Hematopoietic multipotent progenitor cell treated with erythropoietin and hydrocortisone succinate and interleukin-3 and kit ligand, for 6 days (in vitro differentiated cells): ENCODE data around the gene PRKAA2.

Experiments used
- DNase-seq: peaks from one replicate; pipeline ENCODE4 v3.0.0-alpha.2; 2015

PRKAA2 gene

DNA sequence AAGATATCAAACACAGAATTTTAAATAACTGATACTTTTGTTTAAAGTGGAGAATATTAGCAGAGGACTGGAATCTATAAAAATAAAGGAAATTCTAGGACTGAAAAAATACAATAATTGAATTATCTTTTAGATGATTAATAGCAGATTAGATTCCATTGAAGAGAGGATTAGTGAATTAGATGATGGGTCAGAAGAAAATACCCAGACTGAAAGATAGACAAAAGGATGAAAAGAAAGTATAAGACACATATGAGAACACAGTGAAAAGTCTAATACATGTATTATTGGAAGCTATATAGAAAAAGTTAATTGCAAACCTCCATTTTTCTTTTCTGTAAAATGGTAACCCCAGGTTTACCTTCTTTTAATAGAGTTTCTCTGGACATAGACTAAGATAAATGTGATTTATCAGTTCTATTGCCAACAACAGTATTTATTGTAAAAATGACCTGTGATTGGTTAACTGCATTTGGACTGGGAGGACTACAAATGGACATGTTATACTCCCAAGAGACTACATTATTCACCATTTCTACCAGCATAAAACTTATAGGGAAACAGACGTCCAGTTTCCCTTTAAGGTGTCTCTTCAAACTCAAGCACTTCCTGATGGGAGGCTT is 11.0 kb downstream of the PRKAA2 start:
- no peak for DNase-seq

- DNase-seq = no peak
These were observed 13.1 kb downstream of the PRKAA2 start for GRCh38 chr1:56658254-56658653.

GRCh38 chr1:56660293-56660692 is 15.2 kb downstream of the PRKAA2 start:
- DNase-seq = no peak

- no peak for DNase-seq
These were observed 18.7 kb downstream of the PRKAA2 start for GRCh38 chr1:56663846-56664245.

DNA sequence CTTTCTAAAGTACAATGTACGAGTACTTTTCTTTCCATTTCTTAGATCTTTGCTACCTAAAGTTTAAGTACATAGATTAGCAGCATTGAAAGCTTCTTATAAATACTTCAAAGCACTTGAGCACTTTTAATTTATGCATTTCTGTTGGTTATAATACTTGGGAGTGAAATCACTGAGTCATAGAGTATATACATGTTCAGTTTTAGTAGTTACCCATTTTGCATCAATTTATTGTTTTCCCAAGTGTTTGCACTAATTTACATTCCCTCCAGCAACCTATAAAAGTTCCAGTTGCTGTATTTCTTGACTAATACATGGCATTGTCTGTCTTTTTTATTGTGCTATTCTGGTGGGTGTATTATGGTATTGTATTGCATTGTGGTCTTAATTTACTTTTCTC is 20.3 kb downstream of the PRKAA2 start:
- DNase-seq = no peak

DNA sequence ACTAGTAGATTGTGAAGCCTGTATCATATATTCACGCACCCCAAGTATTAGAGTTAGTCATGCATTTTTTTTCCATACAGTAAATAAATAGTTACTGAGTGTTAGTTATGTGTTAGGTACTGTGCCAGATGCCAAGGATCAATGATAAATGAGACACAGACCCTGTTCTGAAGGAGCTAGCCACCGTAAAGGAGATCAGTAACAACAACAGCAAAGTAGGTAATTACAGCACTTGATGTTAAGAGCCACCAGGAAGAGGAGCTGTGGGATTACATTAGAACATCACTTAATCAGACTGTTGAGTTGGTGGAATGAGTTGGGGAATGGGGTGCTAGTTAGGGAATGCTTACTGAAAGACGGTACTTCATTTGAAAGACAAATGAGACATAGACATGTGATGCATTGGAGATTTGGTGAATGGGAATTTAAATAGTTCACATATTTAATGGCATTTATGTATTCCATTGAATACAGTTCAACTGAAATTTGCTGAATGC is 21.0 kb downstream of the PRKAA2 start:
- DNase-seq = no peak

DNA sequence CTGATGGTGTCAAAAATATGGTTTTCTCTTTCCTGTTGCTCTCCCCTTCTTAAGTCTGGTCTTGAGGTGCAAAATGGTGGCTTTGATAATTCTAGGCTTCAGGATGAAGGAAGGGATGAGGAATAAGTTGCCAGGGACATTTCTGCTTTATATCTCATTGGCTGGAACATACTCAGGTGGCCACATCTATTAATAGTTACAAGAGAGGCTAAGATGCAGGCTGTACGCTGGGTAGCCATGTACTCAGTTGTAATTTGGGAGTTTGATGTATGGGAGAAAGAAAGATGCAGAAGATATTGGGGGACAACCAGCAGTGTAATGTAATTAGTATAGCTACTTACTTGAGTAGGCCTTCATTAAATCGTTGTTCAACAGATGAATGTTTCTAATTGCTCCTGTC is 25.2 kb downstream of the PRKAA2 start:
- DNase-seq = no peak

GRCh38 chr1:56671085-56671484 is 26.0 kb downstream of the PRKAA2 start:
- DNase-seq = no peak

- no peak for DNase-seq
These were observed 26.4 kb downstream of the PRKAA2 start for GRCh38 chr1:56671542-56671941.

- no peak for DNase-seq
These were observed 27.5 kb downstream of the PRKAA2 start for GRCh38 chr1:56672579-56672978.

GRCh38 chr1:56675763-56676162 is 30.6 kb downstream of the PRKAA2 start:
- no peak for DNase-seq

DNA sequence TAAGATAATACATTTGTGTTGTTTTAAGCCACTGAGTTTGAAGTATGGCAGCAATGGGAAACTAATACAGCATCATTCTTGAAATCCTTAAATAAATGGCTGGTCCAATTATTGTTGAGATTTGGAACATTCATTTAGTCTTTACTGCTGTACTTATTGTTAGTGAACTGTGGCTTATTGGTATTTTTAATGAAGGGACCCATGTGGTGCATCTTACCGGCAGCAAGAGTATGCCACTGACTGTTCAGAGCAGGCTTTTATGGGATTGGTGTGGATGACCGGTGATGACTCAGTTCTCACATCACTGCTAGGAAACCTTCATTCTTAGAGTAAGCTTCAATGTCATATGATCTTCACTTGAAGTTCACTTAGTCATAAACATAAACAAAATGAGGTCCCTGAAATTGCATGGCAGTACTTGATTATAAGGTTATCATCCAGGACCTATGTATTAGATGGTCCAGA is 31.5 kb downstream of the PRKAA2 start:
- no peak for DNase-seq

DNA sequence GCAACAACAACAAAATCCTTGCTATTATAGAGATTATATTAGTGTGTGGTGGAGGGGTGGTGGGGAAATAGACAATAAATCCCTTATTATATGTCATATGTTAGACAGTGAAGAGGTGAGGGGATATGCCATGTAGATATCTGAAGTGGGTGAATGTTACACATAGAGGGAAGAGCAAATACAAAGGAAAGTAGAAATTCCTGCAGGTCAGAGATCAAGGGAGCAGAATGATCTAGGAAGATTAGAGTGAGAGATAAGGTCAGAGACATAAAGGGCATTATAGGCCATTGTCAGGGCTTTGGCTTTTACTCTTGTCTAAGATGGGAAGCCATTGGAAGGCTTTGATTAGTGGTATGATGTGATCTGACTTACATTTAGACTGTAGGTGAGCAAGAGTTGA is 38.5 kb downstream of the PRKAA2 start:
- no peak for DNase-seq

DNA sequence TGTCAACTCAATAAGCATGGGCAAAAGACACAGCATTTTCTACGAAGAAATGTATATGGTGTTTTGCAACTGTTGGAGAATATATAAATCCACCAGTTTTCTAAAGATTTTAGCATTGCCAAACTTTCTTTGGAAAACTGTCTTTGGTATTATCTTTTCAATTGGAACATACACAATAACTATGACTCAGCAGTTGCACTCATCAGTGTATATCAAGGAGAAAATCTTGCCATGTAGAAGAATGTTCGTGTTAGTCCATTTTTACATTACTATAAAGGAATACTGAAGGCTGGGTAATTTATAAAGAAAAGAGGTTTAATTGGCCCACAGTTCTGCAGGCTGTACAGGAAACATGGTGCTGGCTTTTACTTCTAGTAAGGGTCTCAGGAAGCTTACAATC is 41.1 kb downstream of the PRKAA2 start:
- DNase-seq = no peak

DNA sequence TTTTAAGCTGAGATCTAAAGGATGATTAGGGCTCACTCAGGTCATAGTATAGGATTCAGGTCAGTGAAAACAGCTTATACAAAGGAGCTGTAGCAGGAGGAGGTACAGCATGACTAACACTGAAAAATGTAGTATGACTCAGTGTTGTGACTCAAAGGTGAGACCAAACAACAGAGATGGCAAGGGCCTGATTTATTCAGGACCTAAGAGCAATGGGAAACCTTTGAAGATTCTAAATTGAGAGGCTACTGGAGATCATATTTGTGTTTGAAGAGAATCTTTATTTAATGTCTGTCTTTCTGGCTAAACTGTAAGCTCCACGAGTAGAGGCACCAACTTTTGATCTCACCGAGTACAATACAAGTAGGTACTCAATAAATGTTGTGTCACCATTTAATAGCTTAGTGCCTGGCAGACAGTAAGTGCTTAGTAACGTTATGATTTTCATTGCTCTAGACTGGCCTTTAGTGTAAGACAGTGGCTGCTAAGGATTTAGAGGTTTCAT is 43.5 kb downstream of the PRKAA2 start:
- no peak for DNase-seq

DNA sequence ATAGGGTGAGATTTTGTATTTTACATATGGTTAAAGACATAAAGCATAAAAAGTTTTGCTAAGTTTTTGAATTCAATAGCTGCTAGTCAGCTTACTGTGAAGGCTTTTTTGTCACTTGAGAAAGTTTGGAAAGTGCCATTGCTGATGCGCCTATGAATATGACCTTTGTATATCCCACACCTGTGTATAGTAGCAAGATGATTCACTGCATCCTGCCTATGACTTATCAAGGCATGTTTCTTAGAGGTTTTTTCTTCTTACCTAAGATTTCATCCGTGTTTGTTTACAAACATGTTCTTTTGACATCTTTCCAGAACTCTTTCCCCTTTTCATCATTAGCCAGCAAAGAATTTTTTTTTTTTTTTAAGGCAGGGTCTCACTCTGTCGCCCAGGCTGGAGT is 51.5 kb downstream of the PRKAA2 start:
- DNase-seq = no peak

GRCh38 chr1:56703747-56704146 is 58.6 kb downstream of the PRKAA2 start:
- no peak for DNase-seq

DNA sequence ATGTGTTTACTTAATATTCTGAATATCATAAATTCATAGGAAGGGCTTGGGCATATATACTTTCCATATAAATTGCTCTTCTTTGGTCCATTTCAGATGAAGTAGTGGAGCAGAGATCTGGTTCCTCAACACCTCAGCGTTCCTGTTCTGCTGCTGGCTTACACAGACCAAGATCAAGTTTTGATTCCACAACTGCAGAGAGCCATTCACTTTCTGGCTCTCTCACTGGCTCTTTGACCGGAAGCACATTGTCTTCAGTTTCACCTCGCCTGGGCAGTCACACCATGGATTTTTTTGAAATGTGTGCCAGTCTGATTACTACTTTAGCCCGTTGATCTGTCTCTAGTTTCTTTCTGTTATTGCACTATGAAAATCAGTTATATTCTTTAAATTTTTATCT is 62.3 kb downstream of the PRKAA2 start:
- no peak for DNase-seq

DNA sequence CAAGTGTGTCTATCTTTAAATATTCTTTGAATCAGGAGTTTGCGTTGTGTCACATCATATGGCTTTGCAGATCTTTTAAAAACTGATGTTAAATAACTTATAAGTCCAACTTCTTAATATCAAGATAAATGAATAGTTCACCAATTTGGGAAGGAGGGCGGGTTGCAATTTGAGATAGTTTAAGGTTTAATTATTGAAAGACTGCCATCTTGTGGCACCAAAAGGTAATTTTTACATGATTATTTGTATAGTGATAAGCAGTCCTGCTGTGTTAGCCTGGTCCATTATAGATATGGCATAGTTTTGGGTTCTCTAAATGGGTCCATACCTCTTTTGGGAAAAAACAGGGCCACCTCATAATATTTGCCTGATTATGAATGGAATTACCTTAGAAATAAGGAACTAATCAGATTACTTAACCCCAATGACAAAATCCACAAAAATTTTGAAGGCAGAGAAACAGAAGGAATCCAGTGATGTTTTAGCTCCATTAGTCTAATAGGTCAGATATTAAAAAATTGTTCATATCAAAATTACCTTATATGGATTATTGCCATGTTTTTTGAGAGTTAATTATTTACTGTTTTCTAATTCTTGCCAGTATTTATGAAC is 64.3 kb downstream of the PRKAA2 start:
- DNase-seq = peak; percentile 80

DNA sequence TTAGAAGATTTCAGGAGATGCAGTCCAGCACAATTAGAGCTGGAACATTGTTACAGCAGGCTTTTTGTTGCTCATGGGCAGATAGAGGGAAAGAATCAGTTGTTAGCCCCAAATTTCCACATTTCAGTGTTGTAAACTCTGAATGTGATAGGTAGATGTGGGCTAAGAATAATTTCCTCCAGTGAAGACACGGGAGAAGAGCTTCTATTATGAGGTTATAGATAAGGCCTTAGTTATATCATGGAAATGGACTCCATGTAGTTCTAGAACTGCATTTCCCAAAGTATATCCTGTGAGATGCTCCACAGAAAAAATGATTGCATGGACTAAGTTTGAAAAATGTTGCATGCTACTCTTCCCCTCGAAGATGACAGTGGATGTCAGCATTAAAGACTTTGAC is 64.9 kb downstream of the PRKAA2 start:
- no peak for DNase-seq

DNA sequence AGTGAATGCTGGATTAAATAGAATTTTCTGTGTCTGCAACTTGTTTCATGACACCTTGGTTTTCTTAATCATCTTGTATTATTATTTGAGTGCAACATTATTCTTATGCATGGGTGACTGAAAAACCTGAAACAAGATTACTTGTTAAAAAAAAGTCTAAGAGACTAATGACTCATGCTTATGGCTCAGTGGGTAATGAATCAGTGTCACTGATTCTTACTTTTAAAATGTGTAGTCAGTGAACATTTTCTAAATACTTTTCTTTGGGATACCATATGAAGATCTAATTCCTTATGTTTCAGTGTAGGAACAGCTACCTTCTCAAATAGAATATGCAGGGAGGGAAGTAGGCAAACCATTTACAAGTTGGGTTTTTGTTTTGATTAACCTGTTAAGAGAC is 65.5 kb downstream of the PRKAA2 start:
- DNase-seq = no peak

DNA sequence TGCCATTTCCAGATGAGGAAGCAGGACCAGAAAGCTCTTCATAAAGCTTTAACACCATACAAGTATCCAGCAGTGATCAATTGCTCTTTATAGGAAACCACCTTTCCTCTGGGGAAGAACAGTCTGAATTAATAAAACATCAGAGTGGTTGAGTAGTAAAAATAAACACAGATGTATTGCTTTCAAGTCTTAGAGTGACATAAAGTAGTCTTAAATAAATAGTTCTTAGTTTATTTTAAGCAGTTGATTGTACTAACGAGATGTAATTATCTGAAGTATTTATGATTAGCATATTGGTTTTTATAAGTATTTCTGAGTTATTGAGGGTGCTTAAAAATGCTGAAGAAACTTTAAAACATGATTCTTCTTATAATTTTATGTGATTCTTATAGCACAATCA is 67.0 kb downstream of the PRKAA2 start:
- no peak for DNase-seq

GRCh38 chr1:56713112-56713511 is 68.0 kb downstream of the PRKAA2 start:
- no peak for DNase-seq

- DNase-seq = no peak
These were observed 70.0 kb downstream of the PRKAA2 start for GRCh38 chr1:56715156-56715555.

DNA sequence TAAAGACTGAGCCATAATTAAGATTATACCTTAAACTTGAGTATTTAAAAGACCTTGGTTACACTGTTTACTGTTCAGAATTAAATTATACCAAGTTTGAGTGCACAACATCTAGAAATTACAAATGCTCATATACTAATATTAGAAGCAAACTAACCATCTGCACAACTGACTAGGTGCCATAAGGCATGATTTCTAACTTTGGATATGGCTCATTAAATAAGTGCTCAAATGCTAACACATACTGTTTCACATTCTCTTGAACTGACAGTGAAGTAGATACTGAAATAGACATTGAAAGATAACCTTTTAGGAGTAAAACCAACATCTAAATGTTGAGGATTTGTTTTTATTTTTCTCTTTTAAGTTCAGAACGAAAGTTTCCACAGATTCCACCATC is 74.1 kb downstream of the PRKAA2 start:
- DNase-seq = no peak
